Body of pancreas (tissue), 4 donors: ENCODE measurements around the gene ATP9B.

Source experiments
- POLR2A ChIP-seq, 3 donors: fragments of 450-650 bp; IDR thresholded peaks; one replicate each; pipeline ENCODE4 v1.6.1; 2016; ENCODE audit warnings: antibody characterized with exemption in 3 of 3, mild to moderate bottlenecking in 2 of 3
- TF ChIP-seq, protein P1 (sequence below), 7 experiments: fragments of 450-650 bp in 4 of 7; fragments of 200-600 bp in 3 of 7; sonication (generic) in 3 of 7; IDR thresholded peaks; one replicate each; pipeline ENCODE4 v1.5.1; 2016 to 2019; ENCODE audit warnings: antibody characterized with exemption in 7 of 7

DNA sequence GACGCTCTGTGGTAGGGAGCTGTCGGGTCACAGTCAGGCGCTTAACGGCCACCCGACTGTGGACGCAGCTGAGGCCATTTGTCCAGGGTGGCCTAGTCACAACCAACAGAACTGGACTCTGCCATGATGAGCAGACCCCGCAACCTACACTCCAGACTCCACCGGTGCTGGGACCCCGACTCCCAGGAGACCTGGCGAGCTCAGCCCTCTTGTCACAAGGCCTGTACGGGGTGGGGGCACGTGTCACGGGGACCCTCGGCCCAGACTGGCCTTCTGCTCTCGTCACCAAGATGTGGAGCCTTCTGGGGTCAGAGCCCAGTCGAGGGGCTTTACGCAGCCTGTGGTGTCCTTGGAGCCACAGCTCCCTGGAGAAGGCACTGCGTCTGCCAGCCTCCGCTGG is 349.0 kb downstream of the ATP9B start:
- TF ChIP-seq, protein P1, sequence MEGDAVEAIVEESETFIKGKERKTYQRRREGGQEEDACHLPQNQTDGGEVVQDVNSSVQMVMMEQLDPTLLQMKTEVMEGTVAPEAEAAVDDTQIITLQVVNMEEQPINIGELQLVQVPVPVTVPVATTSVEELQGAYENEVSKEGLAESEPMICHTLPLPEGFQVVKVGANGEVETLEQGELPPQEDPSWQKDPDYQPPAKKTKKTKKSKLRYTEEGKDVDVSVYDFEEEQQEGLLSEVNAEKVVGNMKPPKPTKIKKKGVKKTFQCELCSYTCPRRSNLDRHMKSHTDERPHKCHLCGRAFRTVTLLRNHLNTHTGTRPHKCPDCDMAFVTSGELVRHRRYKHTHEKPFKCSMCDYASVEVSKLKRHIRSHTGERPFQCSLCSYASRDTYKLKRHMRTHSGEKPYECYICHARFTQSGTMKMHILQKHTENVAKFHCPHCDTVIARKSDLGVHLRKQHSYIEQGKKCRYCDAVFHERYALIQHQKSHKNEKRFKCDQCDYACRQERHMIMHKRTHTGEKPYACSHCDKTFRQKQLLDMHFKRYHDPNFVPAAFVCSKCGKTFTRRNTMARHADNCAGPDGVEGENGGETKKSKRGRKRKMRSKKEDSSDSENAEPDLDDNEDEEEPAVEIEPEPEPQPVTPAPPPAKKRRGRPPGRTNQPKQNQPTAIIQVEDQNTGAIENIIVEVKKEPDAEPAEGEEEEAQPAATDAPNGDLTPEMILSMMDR (IDR thresholded peaks at IDR 0.05), result no peak
- TF ChIP-seq POLR2A (IDR thresholded peaks at IDR 0.05), result no peak
